Measurements from ENCODE around the gene AP2A2.

AP2A2 gene

DNA sequence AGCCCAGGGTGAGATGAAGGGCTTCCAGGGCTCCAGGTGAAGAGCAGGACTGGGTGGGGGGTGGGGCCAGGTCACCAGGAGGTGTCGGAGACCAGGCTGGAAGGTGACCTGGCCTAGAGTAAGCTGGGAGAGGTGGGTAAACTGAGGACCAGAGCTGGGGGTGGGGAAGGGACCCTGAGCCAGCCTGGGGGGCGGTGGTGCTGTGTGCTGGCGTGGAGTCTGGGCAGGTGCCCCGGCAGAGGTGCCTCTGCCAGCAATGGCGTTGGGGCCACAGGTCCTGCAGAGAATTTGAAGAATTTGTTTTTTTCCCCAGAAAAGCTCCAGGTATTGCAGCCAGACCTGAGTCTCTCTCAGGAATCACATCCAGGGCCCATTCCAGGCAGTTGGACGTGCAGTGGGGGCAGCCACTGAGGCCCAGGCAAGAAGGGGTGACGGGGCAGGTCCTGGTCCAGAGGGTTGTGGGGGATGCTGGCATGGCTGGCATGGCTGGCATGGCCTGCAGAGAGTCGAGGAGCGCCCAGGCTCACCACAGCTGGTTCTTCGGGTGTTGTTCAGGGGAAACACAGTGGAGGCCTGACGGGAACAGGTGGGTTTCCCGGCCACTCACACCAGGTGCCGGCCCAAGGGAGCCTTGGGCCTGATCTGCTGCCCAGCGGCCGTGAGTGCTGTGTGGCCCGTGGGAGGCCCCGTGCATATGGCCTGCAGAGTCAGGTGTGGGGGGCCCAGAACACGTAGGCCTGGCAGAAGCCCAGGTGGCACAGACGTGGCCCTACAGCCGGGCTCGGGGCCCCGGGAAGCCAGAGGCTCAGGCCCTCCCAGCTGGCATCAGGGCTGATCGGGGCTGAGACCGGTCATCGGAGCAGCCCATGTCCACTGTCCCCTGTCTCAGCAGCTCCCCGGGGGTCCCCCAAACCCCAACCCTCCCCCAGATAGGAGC is 117.2 kb downstream of the AP2A2 start:
- DNase-seq (ENCODE audit: low spot score) = no peak

DNA sequence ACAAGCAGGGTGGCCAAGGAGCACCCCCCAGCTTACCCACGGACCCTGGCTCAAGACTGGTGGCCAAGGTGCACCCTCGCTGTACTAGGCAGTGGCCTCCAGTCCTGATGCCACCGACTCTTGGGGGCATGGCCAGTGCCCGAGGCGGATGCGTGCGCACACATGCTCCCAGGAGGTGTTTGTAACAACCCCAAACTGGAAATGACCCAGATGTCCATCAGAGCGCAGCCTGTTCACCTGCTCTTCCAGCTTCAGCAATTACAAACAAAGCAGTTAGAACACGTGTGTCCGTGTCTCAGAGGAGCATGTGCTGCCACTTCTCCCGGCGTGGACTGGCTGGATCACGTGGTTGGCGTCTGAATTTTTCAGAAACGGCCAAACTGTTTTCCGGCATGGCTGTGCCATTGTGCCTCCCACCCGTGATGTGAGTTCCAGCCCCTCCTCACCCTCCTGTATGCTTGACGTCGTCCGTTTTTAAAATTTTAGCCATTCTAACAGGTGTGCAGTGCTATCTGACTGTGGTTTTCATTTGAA is 118.0 kb downstream of the AP2A2 start:
- DNase-seq (ENCODE audit: low spot score) = no peak

DNA sequence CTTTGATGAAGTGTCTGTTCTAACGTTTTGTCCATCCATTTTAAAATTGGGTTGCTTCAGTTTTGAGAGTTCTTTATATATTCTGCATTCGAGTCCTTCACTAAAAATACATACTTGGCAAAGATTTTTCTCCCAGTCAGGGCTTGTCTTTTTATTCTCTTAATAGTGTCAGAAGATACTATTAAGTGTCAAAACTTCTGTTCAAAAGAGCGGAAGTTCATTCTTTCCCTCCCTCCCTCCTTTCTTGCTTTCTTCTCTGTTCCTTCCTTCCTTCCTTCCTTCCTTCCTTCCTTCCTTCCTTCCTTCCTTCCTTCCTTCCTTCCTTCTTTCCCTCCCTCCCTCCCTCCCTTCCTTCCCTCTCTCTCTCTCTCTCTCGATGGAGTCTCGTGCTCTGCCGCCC is 118.5 kb downstream of the AP2A2 start:
- DNase-seq (ENCODE audit: low spot score) = no peak

DNA sequence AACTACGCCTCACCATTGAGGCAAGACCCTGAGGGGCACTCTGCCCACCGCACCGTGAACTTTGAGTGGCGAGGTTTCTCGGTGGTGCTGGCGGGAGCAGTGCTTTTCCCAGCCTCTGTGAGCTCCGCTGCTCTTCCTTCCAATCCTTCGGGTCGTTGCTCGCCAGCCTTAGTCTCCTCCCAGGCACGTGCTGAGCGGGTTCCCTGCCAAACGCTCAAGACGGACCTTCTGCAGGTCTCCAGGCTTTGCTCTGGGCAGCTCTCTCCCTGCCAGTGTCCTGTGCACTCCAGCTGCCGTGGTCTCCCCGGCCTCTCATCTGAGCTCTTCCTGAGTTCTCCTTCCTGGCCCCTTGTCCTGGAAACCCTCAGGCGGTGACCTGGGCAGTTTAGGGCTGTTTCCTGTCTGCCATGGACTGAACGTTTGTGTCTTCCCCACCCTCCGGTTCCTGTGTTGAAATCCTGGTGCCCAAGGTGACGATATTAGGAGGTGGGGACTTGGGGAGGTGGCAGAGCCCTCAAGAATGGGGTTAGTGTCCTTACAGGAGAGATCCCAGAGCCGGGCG is 122.0 kb downstream of the AP2A2 start:
- no peak for DNase-seq (ENCODE audit: low spot score)

DNA sequence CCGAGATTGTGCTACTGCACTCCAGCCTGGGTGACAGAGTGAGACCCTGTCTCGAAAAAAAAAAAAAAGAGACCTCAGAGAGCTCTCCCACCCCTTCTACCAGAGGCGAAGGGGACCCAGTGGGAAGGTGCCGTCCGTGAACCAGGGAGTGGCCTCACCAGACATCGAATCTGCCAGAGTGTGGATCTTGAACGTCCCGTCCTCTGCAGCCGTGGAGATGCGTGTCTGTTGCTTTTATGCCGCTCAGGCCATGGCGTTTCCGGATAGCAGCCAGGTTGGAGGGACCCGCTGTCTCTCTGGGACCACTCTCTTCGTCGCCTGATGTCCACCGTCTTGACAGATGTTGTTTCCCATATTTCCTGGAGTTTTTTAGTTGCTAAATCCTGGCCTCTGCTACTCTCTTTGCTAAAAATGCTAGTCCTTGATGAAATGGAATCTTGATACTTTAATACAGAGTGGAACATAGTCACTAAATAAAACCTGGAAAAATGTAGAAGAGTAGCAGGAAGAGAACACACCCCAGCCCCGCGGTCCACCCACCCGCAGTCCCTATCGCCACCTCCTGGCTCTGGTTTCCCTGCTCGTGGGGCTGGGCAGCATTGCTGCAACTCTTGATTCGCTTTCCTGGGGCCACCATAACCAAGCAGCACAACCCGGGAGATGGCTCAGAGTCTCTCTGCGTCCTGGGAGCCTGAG is 122.9 kb downstream of the AP2A2 start:
- DNase-seq (ENCODE audit: low spot score) = no peak

DNA sequence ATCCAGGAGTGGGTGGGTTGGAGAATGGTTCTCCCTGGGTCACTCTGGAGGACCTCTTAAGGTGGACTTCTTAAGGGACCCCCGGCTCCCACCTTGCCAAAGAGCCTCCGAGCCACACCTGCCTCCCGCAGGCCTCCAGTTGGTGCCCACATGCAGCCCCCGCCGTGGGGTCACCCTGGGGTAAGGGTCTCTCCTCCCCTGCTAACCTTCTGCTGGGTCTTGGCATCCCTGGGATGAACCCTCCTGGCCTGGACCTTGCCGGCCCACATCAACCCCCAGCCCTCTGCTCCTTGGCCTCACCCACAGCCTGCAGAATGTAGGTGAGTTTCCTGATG is 123.4 kb downstream of the AP2A2 start:
- DNase-seq (ENCODE audit: low spot score) = no peak

DNA sequence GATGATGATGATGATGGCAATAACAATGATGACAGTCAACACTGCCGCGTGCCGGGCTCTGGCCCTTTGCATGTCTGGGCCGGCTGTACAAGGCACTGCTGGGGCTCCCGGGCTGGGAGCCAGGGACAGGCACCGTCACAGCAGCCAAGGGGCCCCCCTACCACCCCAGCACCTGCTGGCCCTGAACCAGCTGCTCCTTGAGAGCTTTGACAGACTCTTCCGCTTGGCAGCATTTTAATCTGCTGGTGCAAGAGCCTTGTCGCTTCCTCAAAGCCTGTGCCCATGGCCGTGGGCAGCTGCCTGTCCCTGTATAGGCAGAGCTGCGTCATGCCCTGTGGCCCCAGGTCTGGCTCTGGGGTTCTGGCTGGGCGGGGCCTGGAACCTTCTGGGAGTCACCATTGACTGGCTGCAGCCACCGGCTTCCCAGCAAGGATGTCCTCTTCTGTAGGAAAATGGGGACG is 123.8 kb downstream of the AP2A2 start:
- DNase-seq (ENCODE audit: low spot score) = no peak

DNA sequence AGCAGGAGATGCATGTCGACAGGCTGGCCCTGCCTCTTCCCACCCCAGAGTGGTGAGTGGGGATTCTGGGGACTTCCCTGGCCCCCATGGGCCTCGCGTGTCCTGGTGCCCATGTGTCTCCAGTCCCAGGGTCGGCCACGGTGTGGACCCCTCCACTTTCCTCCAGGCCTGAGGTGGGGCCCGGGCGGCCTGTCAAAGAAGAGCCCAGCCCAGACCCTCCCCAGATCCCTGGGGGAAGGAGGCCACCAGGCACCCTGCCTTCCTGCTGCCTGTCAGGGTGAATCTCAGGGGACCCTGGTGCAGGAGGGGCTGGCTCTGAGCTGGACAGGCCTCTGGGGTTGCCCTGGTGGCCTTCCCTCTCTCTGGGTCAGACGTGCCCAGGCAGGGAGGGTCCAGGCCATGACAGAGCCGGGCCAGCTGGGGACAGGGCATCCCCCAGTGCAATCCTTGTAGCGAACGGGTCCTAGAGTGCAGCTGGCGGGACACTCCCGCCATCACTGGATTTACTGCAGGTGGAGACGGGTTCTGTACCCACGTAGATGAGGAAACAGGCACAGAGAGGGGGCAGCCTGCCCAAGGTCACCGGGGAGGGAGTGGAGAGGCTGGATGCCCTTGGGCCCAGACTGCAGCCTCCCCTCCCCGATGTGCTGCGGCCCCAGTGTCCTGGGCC is 124.4 kb downstream of the AP2A2 start:
- DNase-seq (ENCODE audit: low spot score) = no peak

DNA sequence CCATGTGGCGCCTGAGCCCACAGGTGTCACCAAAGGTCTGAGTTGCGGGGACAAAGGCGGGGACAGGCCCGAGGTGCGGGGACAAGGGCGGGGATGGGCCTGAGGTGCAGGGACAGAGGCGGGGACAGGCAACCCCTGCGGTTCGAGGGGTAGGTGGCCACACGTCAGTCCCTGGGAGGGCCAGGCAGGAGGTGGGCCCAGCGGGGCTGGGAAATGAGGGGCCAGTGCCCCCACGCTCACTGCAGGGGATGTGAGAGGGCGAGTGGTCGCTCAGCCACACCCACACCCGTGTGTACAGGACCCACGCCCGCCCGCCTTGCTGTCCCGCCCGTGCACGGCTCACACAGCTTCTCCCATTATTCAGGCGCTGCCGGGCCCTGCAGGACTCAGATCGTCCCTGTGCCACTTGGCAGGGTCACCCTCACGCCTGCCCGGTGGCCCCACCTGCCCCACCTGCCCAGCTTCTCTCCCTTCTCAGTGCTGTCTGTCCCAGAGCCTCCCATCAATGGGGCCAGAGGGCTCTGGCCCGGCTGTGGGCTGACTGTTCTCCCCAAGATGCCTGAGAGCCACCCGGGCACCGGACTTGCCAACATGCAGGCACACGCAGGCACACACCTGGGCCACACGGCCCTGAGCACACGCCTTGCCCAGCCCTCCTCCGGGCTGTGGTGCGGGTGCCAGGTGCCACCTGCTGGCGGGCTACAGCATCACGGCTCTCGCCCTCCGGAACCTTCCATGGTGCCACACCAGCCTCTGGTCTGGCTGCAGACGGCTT is 125.1 kb downstream of the AP2A2 start:
- DNase-seq (ENCODE audit: low spot score) = peak; percentile 63

DNA sequence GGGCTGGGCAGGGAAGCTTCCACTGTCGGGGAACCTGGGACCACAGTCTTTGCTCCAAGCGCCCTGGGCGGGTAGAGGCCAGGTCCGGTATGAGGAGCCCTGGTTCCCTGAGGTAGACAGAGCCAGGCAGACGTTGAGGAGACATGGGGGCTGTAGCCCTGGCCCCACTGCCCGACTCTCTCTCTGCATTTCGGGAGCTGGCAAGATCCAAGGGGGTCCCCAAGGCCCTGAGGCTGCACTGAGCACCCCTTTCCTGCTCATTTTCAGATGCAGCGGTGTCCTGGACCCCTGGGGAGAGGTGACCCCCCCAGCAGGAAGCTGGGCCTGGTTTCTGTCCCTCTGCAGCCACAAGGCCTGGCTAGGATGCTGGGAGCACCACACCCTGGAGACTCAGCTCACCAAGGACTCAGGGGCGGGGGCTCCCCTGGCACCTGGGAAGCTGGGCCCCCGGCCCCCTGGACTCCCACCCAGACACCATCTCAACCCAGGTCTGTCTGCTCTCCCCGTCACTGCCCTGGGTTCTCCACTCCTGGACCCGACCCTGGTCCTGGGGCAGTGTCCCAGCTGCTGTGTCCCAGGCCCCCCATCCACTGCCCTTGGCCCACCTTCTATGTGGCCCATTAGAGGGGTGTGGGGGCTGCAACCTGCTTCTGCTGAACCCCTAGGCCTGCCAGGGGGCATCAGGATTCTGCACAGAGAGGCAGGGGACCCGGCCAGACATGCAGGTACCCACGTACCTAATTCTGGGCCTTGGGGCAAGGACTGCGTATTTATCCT is 125.9 kb downstream of the AP2A2 start:
- DNase-seq (ENCODE audit: low spot score) = no peak

DNA sequence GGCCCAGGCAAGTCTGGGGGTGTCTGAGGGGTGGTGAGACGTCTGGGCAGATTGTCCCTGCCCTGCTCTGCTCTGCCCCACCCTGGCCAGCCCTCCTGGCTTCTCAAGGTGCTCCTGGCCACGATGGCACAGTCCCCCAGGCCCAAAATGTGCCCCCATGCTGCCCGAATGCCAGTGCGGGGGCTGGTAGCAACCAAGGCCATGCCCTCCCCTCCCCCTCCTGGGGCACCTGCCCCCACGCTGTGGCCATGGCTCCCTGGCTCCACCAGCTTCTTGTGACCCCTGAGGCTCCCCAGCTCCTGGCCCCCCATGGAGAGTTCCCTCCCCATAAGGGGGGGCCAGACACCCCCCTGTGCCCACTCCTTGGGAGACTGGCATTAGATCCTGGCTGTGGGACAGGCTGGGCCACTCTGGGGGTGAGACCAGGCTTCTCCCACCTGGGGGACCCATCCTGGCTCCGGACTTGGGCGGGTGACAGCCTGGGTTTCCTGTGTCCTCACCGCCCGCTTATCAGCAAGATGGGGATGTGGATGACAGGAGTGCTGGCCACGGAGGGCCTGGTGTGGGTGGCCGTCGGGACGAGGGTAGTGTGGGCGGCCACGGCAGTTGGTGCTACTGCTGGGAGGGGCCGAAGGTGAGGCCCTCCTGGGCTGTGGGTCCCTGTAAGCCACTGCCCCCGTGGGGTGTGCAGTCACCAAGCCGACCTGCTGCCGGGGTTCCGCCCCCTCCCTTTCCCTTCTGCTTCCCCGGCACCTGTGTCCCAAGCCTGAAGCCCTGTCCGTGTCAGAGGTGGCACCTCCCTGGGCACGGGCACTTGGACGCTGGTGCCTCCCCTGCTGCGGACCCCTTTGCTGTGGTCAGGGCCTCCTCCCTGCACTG is 126.7 kb downstream of the AP2A2 start:
- no peak for DNase-seq (ENCODE audit: low spot score)

DNA sequence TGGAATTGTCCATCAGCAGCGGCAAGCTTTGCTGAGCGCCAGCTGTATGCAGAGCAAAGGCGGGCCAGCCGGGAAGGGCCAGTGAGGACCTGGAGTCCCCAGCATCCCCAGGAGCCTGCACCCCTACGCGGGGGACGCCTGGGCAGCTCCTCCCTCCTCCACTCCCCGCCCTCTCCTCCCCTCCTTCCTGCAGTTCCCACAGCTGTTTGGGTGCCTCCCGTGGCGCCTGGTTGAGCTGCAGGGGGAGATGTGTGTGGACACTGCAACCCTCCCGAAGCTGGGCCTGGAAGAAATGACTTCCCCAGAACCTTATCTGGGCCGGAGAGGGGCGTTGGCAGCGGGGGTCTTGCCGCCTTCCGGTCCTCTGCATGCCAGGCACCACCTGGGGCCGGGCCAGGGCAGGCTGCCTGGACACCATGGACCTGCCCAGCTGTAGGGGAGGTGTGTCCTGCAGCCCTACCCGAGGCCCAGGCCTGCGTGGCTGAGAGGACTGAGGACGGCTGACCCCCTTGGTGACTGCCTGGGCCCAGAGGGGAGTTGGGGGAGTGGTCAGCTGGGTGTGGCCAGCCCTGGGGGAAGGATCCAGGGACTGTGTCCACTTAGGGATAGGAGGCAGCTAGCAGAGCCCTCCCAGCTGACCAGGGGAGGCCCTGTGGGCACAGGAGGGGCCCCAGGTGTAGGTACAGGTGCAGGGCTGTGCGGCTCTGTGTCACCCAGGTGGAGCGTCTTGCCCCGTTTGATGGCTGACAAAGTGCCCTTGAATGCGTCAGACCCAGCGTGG is 127.6 kb downstream of the AP2A2 start:
- DNase-seq (ENCODE audit: low spot score) = no peak

DNA sequence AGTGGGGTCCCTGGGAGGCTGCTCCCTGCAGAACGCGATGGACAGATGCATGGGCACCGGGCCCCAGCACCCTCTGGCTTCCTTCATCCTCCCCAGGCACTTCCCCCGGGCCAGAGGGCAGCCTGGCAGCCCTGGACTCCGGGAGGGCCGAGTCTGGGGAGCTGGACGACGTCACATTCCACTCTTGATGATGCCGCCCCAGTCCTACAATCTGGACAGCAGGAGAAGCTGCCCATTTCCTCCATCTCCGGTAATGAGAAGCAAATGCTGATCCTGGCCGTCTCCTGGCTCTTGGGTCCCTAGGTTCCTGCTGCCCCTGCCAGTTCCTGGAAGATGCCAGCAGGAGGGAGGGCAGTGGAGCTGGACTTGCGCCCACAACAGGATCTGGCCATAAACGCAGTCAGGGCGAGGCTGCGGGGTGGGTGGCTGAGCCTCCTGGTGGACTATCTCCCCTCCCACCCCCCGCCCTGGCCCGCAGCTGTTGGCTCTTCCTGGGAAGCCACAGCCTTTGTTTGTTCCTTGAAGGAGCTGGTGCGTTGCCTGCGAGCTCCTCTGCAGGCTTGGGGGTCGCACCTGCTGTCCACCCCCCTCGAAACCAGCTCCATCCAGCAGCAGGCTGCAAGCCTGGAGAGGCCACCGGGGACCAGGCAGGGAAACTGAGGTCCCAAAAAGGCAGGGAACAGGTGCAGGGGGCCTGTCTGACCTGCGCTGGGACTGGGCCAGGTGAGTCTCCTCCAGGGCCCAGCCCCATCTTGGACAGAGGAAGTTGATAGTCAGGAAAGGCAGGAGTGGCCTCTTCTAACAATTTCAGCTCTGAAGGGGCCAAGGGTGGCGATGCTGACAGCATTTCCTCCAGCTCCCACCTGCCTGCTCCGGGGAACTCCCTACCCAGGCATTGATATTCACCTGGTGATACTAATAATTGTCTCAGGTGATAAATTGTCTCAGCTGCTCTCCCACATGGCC is 128.8 kb downstream of the AP2A2 start:
- peak; percentile 81 for DNase-seq (ENCODE audit: low spot score)

DNA sequence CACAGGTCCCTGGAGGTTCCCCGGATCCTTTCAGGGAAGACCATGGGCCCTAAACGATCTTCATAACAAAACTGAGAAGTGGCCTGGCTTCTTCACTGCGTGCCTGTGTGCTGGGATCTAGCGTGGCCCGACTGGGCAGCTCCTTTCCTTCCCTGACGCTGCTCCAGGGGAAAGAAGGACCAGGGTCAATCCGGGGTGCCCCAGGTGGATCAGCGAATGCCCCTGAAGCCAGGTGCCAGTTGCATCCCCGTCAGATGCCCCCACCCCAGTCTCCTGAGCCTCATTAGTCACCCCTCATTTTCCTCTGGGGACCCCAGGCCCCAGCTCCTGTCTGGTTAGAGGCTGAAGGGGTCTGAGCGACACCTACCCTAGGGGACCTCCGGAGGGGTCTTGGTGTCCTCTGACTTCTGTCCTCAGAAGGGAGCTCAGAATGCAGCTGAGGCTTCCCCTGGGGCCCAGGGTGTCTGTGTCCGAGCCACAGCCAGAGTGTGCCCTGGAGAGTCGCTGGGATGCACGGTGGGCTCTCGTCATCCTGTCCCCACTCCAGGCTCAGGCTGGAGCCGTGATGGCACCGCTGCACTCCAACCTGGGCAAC is 129.5 kb downstream of the AP2A2 start:
- DNase-seq (ENCODE audit: low spot score) = no peak

DNA sequence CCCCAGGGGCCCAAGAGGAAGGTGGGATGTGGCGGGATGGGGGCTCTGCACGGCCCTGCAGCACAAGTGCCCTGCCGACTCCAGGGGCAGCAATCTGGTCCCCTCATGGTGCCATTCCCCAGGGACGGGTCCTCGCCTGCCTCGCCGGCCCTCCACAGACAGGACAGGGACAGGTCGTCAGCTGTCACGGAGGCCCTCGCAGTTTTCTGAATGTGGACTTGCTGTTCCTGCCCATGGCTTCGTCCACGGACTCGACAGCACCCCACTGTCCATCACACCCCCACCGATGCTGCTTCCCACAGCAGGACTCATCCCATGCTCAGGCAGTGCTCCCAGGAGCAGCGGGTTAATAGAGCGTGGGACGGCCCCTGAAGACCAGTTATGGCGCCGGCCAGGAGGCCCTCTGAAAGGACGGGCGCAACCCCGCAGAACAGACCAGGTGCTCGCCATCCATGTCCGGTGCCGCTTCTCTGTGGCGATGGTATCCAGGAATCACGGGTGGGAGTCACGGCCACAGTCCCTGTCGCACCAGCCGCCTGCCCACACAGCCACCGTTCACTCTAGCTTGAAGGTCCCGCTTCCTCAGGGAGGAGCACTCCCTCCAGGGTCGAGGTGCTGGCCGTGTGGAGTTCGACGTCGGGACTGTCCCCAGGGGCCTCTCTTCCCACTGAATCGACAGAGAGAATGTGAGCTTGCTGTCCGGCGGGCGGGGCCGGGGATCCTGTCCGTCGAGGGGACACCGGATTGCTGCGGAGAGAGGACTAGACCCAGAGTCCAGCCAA is 130.5 kb downstream of the AP2A2 start:
- DNase-seq (ENCODE audit: low spot score) = no peak

DNA sequence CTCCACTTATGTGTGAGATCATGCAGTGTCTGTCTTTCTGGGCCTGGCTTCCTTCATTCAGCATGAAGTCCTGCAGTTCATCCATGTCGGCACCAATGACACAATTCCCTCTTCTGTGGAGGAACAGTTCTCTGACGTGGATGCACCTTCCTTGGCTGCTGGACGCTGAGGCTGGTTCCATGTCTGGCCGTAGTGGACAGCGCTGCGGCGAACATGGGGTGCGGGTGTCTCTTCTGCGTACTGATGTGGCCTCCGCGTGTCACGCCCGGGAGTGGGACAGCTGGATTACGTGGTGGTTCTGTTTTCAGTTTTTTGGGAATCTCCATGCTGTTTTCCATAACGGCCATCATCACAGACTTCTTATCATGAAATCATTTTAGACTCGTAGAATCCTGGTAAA is 132.1 kb downstream of the AP2A2 start:
- DNase-seq (ENCODE audit: low spot score) = no peak

All from LoVo (cell line).